ENCODE measurements around the gene OR52N4. TPM values are rescaled to one million over a fixed set of nuclear protein-coding genes. Genes with fewer than 3 reads are reported as not detected.

Gene OR52N4
- total and polyA plus RNA-seq, 2 of the 8 experiments (the other 6 are each of a cell fraction or from before 2014, with no cell fraction given) = 3.7 TPM; not detected in 1

GRCh38 chr11:5783255-5783654 lies 29.2 kb downstream of the OR52N4 start, which contains the start of gene OR52N5:
Gene OR52N5, minus strand, starts transcription at chr11:5783355. Its CDS starts 4,721 bp downstream, at chr11:5778634.
- Histone ChIP-seq H3K14ac (ENCODE audit: insufficient read length) (no peak within 1 kb of the TSS), H3K36me3 (ENCODE audit: control insufficient read depth in 2 of 4, insufficient read depth in 4 of 4, low read length in 3 of 4) (no peaks in the 10 kb centered on the region), H4K8ac (ENCODE audit: extremely low read depth, insufficient read depth, low read length) (no peak within 1 kb of the TSS), H2BK20ac (ENCODE audit: low read length) (no peak within 1 kb of the TSS), H3K4me1 (replicated peaks in 1 of 4; ENCODE audit: control insufficient read depth in 3 of 4, insufficient read depth in 4 of 4, low read length in 3 of 4) (no peaks in the 10 kb centered on the region), H3K18ac (ENCODE audit: extremely low read depth, low read length) (no peak within 1 kb of the TSS), H4K5ac (ENCODE audit: insufficient read length, low read depth, low read length) (no peak within 1 kb of the TSS), H2BK15ac (ENCODE audit: low read length) (no peak within 1 kb of the TSS), H2BK120ac (replicated peaks; ENCODE audit: low read depth, low read length) (no peak within 1 kb of the TSS), H3K79me2 (ENCODE audit: control insufficient read depth in 1 of 2, insufficient read depth in 2 of 2, low read length in 2 of 2) (no peaks in the 10 kb centered on the region), H3K27me3 (replicated peaks in 1 of 4; ENCODE audit: control insufficient read depth in 3 of 4, extremely low read depth in 1 of 4, insufficient read depth in 3 of 4, low read length in 3 of 4) (no peaks in the 10 kb centered on the region), H3K27ac (ENCODE audit: low read depth, low read length) (no peak within 1 kb of the TSS), H2BK12ac (ENCODE audit: low read depth, low read length) (no peak within 1 kb of the TSS), H3K4me3 (ENCODE audit: extremely low read depth in 1 of 4, insufficient read depth in 2 of 4, low read depth in 3 of 4, low read length in 4 of 4) (no peak within 1 kb of the TSS), H3K56ac (replicated peaks; ENCODE audit: insufficient read length, low read depth, low read length) (no peak within 1 kb of the TSS), H3K9me3 (ENCODE audit: insufficient read depth in 2 of 2, low read depth in 1 of 2, low read length in 1 of 2) (no peaks in the 10 kb centered on the region), H3K4me2 (ENCODE audit: insufficient read depth in 1 of 2, low read depth in 2 of 2, low read length in 2 of 2) (no peak within 1 kb of the TSS), H2AFZ (ENCODE audit: low read length) (no peak within 1 kb of the TSS), H3K23me2 (ENCODE audit: low read depth, low read length) (no peaks in the 10 kb centered on the region), H3K4ac (replicated peaks; ENCODE audit: insufficient read length, low read depth, low read length) (no peak within 1 kb of the TSS), H4K20me1 (replicated peaks in 1 of 2; ENCODE audit: control insufficient read depth in 1 of 2, insufficient read depth in 2 of 2, low read length in 2 of 2) (no peaks in the 10 kb centered on the region), H2BK5ac (ENCODE audit: low read depth, low read length) (no peak within 1 kb of the TSS), H3K9ac (replicated peaks in 1 of 4; ENCODE audit: extremely low read depth in 1 of 4, low read depth in 3 of 4, low read length in 3 of 4) (no peak within 1 kb of the TSS), H3K23ac (ENCODE audit: insufficient read length) (no peak within 1 kb of the TSS), H2AK5ac (ENCODE audit: low read depth, low read length) (no peak within 1 kb of the TSS), H3K79me1 (ENCODE audit: low read depth, low read length) (no peaks in the 10 kb centered on the region), H4K91ac (replicated peaks; ENCODE audit: insufficient read length, low read length) (no peak within 1 kb of the TSS)
- FAIRE-seq (no peak), DNase-seq (ENCODE audit: low read depth in 1 of 2, low spot score in 2 of 2) (no peak)
- ChIA-PET CTCF (ENCODE audit: partially characterized antibody) (interaction anchor here (0.9 to 1.3 kb wide), 2 partner anchors 24 to 184 kb away, joined by 4 to 5 read pairs; no protein-coding TSS in a partner anchor), POLR2A (ENCODE audit: partially characterized antibody) (no interaction called here)
- WGBS, 2 experiments (ENCODE audit: extremely low coverage in 1 of 2, insufficient coverage in 1 of 2, insufficient read length in 1 of 2, insufficient replicate concordance in 2 of 2, low coverage in 1 of 2, low lambda C conversion rate in 2 of 2, missing lambda C conversion rate in 1 of 2) = 65% methylated on average over 4 of the region's 4 CpGs; no CpG with 5 or more reads in 1 of the 2 experiments
- TF ChIP-seq NANOG (IDR thresholded peaks at IDR 0.05; ENCODE audit: insufficient read depth, low read depth, low read length, poor library complexity, severe bottlenecking) (no peak), CHD1 (IDR thresholded peaks at IDR 0.05; ENCODE audit: low read depth, low read length) (no peak), CBX5 (IDR thresholded peaks at IDR 0.05; ENCODE audit: low read depth, low read length) (no peak), ATF3 (IDR thresholded peaks at IDR 0.05; ENCODE audit: insufficient read depth, low read depth, low read length) (no peak), RAD21 (IDR thresholded peaks at IDR 0.05 in 1 of 2, conservative IDR thresholded peaks at IDR 0.05 in 1 of 2; ENCODE audit: low read depth in 2 of 2, low read length in 2 of 2) (no peak), SIN3A (conservative IDR thresholded peaks at IDR 0.05 in 1 of 2, IDR thresholded peaks at IDR 0.05 in 1 of 2; ENCODE audit: low read depth in 1 of 2, low read length in 2 of 2) (no peak), CTCF (IDR thresholded peaks at IDR 0.05; ENCODE audit: control extremely low read depth in 1 of 3, insufficient read depth in 1 of 3, low read depth in 1 of 3, low read length in 3 of 3) (no peak), HDAC2 (IDR thresholded peaks at IDR 0.05; ENCODE audit: borderline replicate concordance in 1 of 2, low read depth in 2 of 2, low read length in 2 of 2) (no peak), POLR2A (IDR thresholded peaks at IDR 0.05; ENCODE audit: control extremely low read depth in 1 of 2, low read depth in 2 of 2, low read length in 2 of 2) (no peak), MAFK (IDR thresholded peaks at IDR 0.05; ENCODE audit: low read depth, low read length) (no peak)

All from H1 (cell line).